SK-N-SH (cell line): ENCODE measurements around the gene RBBP8. TPM values are rescaled to one million over a fixed set of nuclear protein-coding genes. Genes with fewer than 3 reads are reported as not detected.

Source experiments
- CTCF ChIA-PET: fragments of 300-600, 350-600 bp; formaldehyde crosslinking; extraction: SDS; loops from one replicate; lab custom pipeline; 2021; lab: Yijun Ruan, JAX
- POLR2A ChIA-PET: fragments of 350-600 bp; sonication (Branson Sonifier 250); formaldehyde crosslinking; extraction: SDS; loops from one replicate; lab custom pipeline; 2020; ENCODE audit warnings: antibody characterized with exemption, inconsistent platforms; lab: Yijun Ruan, JAX
- DNase-seq: peaks from one replicate; pipeline ENCODE4 v3.0.0; 2012
- H2AFZ ChIP-seq: fragments of 200-600 bp; sonication (generic); 2 replicates; pipeline ENCODE4 v1.8.1; 2016; ENCODE audit warnings: antibody characterized with exemption, mild to moderate bottlenecking, low read depth
- H3F3A ChIP-seq: fragments of 200-600 bp; sonication (generic); replicated peaks from 2 replicates; pipeline ENCODE3; 2016; ENCODE audit warnings: antibody characterized with exemption, mild to moderate bottlenecking; ENCODE audit not compliant: insufficient read depth
- H3K27ac ChIP-seq, 2 experiments: fragments of 200-500 bp in 1 of 2; fragments of 200-600 bp in 1 of 2; sonication (Bioruptor generic) in 1 of 2; sonication (generic), shearing (Covaris generic) in 1 of 2; 2 replicates each; pipeline versions ENCODE4 v1.5.1 to v1.6.1; 2014 to 2016; ENCODE audit warnings: low read depth in 2 of 2, inconsistent platforms in 1 of 2, low read length in 1 of 2, mild to moderate bottlenecking in 1 of 2, mixed read lengths in 1 of 2
- H3K27me3 ChIP-seq: fragments of 200-600 bp; sonication (generic), shearing (Covaris generic); 2 replicates; pipeline ENCODE4 v1.6.1; 2016; ENCODE audit warnings: mixed run types; ENCODE audit not compliant: insufficient read depth
- H3K36me3 ChIP-seq, 2 experiments: fragments of 200-500 bp in 1 of 2; fragments of 200-600 bp in 1 of 2; sonication (Bioruptor generic) in 1 of 2; sonication (generic) in 1 of 2; replicated peaks in 1 of 2; 2 replicates each; pipeline versions ENCODE3 to v1.5.1; 2014 to 2016; ENCODE audit warnings: low read length in 1 of 2, mild to moderate bottlenecking in 1 of 2; ENCODE audit not compliant: insufficient read depth in 2 of 2, control insufficient read depth in 1 of 2
- H3K4me1 ChIP-seq, 2 experiments: fragments of 200-500 bp in 1 of 2; fragments of 200-600 bp in 1 of 2; sonication (Bioruptor generic) in 1 of 2; sonication (generic), shearing (Covaris generic) in 1 of 2; 2 replicates each; pipeline versions ENCODE4 v1.5.1 to v1.6.1; 2014 to 2016; ENCODE audit warnings: low read depth in 1 of 2, low read length in 1 of 2, mixed run types in 1 of 2; ENCODE audit not compliant: insufficient read depth in 2 of 2, control insufficient read depth in 1 of 2
- H3K4me2 ChIP-seq: fragments of 200-600 bp; sonication (generic), shearing (Covaris generic); 2 replicates; pipeline ENCODE4 v1.6.1; 2017; ENCODE audit warnings: mixed run types
- H3K4me3 ChIP-seq, 2 experiments: fragments of 200-500 bp in 1 of 2; fragments of 200-600 bp in 1 of 2; sonication (Bioruptor generic) in 1 of 2; sonication (generic), shearing (Covaris generic) in 1 of 2; 2 replicates each; pipeline versions ENCODE4 v1.5.1 to v1.8.1; 2014 to 2016; ENCODE audit warnings: low read depth in 2 of 2, inconsistent platforms in 1 of 2, low read length in 1 of 2, mild to moderate bottlenecking in 1 of 2, mixed read lengths in 1 of 2, moderate library complexity in 1 of 2
- H3K79me2 ChIP-seq: fragments of 200-600 bp; sonication (generic); 2 replicates; pipeline ENCODE4 v1.8.1; 2017; ENCODE audit warnings: mild to moderate bottlenecking; ENCODE audit not compliant: insufficient read depth
- H3K9ac ChIP-seq: fragments of 200-600 bp; sonication (generic); 2 replicates; pipeline ENCODE4 v1.6.1; 2017; ENCODE audit warnings: mixed run types
- H3K9me2 ChIP-seq: fragments of 200-600 bp; sonication (generic); 2 replicates; pipeline ENCODE4 v1.6.1; 2017; ENCODE audit warnings: mixed run types
- H3K9me3 ChIP-seq: fragments of 200-600 bp; sonication (generic); 2 replicates; pipeline ENCODE4 v1.6.1; 2017; ENCODE audit warnings: mixed run types, mild to moderate bottlenecking, moderate library complexity
- H4K20me1 ChIP-seq: fragments of 200-600 bp; sonication (generic); 2 replicates; pipeline ENCODE4 v1.6.1; 2017; ENCODE audit warnings: mild to moderate bottlenecking, mixed run types; ENCODE audit not compliant: insufficient read depth
- CHD2 ChIP-seq: fragments of 150-350 bp; IDR thresholded peaks from 2 replicates; pipeline ENCODE4 v1.6.1; 2018; ENCODE audit warnings: low read length; ENCODE audit not compliant: partially characterized antibody
- CTCF ChIP-seq: fragments of 200-600 bp; sonication (generic); IDR thresholded peaks from 2 replicates; pipeline ENCODE4 v1.6.1; 2017; ENCODE audit warnings: antibody characterized with exemption, mild to moderate bottlenecking, moderate library complexity
- ELF1 ChIP-seq: IDR thresholded peaks from 2 replicates; pipeline ENCODE4 v1.4.0; 2012
- EZH2phosphoT487 ChIP-seq: fragments of 200-600 bp; sonication (generic); IDR thresholded peaks from 2 replicates; pipeline ENCODE4 v1.6.1; 2017; ENCODE audit warnings: low read depth, mixed run types, mild to moderate bottlenecking, antibody characterized with exemption, moderate library complexity, borderline replicate concordance
- JUND ChIP-seq: IDR thresholded peaks from 2 replicates; pipeline ENCODE4 v1.4.0; 2012
- MAX ChIP-seq: IDR thresholded peaks from 2 replicates; pipeline ENCODE4 v1.4.0; 2012; ENCODE audit warnings: low read depth
- MXI1 ChIP-seq: IDR thresholded peaks from 2 replicates; pipeline ENCODE4 v1.6.1; 2012; ENCODE audit warnings: mild to moderate bottlenecking, low read depth, low read length, improper control_type of control experiment
- RFX5 ChIP-seq: IDR thresholded peaks from 2 replicates; pipeline ENCODE4 v1.6.1; 2012; ENCODE audit warnings: mild to moderate bottlenecking, improper control_type of control experiment, low read length
- SMC3 ChIP-seq: IDR thresholded peaks from 2 replicates; pipeline ENCODE4 v1.6.1; 2012; ENCODE audit warnings: low read depth, low read length, improper control_type of control experiment
- TAF1 ChIP-seq: IDR thresholded peaks from 2 replicates; pipeline ENCODE4 v1.6.1; 2012; ENCODE audit warnings: low read depth, mild to moderate bottlenecking, low read length, moderate library complexity, borderline replicate concordance
- TCF12 ChIP-seq: IDR thresholded peaks from 2 replicates; pipeline ENCODE4 v1.4.0; 2012
- USF2 ChIP-seq: fragments of 150-350 bp; IDR thresholded peaks from 2 replicates; pipeline ENCODE4 v1.6.1; 2017; ENCODE audit warnings: antibody characterized with exemption, low read length, low read depth, borderline replicate concordance
- ZBTB33 ChIP-seq: IDR thresholded peaks from 2 replicates; pipeline ENCODE4 v1.4.0; 2012; ENCODE audit warnings: low read depth, borderline replicate concordance
- WGBS: methylation state at CpG from one replicate; pipeline ENCODE4 v1.1.6; 2017; ENCODE audit warnings: low lambda C conversion rate; 5-methylcytosine and 5-hydroxymethylcytosine counted together
- polyA plus RNA-seq, 3 experiments: library from polyadenylated mRNA; depleted of rRNA; stranded (reverse); fragments of >200 nt; gene quantifications; 2 replicates each; pipeline ENCODE4 v1.2.3, GENCODE V29; 2012
- TF ChIP-seq, protein P1 (sequence below): IDR thresholded peaks from 2 replicates; pipeline ENCODE4 v1.6.1; 2012; ENCODE audit warnings: mild to moderate bottlenecking, low read depth, low read length, moderate library complexity

Gene RBBP8
- polyA plus RNA-seq, 1 of the 3 experiments (the other 2 are of a cell fraction), result 9.6 TPM

- no peak for TF ChIP-seq SMC3
- H2AFZ ChIP-seq, result no peak overlapping the region; the same call in 1 of the 2 replicates
- peak overlapping the region; percentile 97 for H3K4me2 ChIP-seq
- no peak overlapping the region for H3K9ac ChIP-seq
- H3K79me2 ChIP-seq, result peaks cover 28% of the 10 kb centered on the region
- DNase-seq, result no peak
- H4K20me1 ChIP-seq, result no peaks in the 10 kb centered on the region
- no peaks in the 10 kb centered on the region for H3K9me3 ChIP-seq
- CTCF ChIA-PET, result interaction anchor here (3.6 kb wide), 1 partner anchor 48 kb away, joined by 16 read pairs; no protein-coding TSS in a partner anchor
- H3K27ac ChIP-seq, result no peak overlapping the region
- no peaks in the 10 kb centered on the region for H3K27me3 ChIP-seq
- WGBS, result 94% methylated on average over 1 of the region's 1 CpG
- no peaks in the 10 kb centered on the region for H3K9me2 ChIP-seq
- H3K36me3 ChIP-seq, result peaks cover 3 to 11% of the 10 kb centered on the region in 2 experiments
- H3K4me1 ChIP-seq, result peaks cover 5 to 8% of the 10 kb centered on the region in 2 experiments; a peak in 3 of 4 replicates
- POLR2A ChIA-PET, result no interaction called here
- H3F3A ChIP-seq, result peaks cover 6% of the 10 kb centered on the region
- peak overlapping the region in 1 of 2 experiments; percentile 81; a peak in 2 of 4 replicates for H3K4me3 ChIP-seq
These were observed 1.7 kb downstream of the RBBP8 start for GRCh38 chr18:22934789-22935188.

- WGBS, result 96% methylated on average over 1 of the region's 1 CpG
- CTCF ChIA-PET, result interaction anchor here (3.6 kb wide), 1 partner anchor 47 kb away, joined by 16 read pairs; no protein-coding TSS in a partner anchor
- H3K4me2 ChIP-seq, result 0 out of 2 replicates have a peak overlapping the region, but pooled peaks have one; percentile 10
These were observed 2.3 kb downstream of the RBBP8 start for GRCh38 chr18:22935431-22935830.

More at GRCh38 chr18:22935431-22935830, 2.3 kb downstream of the RBBP8 start:
- H3F3A ChIP-seq, result peaks cover 6% of the 10 kb centered on the region
- TF ChIP-seq ZBTB33, result no peak
- TF ChIP-seq EZH2phosphoT487, result no peak
- no peak for TF ChIP-seq CHD2
- no peak for TF ChIP-seq JUND
- no peak for TF ChIP-seq ELF1
- no peak for TF ChIP-seq MXI1
- TF ChIP-seq, protein P1, sequence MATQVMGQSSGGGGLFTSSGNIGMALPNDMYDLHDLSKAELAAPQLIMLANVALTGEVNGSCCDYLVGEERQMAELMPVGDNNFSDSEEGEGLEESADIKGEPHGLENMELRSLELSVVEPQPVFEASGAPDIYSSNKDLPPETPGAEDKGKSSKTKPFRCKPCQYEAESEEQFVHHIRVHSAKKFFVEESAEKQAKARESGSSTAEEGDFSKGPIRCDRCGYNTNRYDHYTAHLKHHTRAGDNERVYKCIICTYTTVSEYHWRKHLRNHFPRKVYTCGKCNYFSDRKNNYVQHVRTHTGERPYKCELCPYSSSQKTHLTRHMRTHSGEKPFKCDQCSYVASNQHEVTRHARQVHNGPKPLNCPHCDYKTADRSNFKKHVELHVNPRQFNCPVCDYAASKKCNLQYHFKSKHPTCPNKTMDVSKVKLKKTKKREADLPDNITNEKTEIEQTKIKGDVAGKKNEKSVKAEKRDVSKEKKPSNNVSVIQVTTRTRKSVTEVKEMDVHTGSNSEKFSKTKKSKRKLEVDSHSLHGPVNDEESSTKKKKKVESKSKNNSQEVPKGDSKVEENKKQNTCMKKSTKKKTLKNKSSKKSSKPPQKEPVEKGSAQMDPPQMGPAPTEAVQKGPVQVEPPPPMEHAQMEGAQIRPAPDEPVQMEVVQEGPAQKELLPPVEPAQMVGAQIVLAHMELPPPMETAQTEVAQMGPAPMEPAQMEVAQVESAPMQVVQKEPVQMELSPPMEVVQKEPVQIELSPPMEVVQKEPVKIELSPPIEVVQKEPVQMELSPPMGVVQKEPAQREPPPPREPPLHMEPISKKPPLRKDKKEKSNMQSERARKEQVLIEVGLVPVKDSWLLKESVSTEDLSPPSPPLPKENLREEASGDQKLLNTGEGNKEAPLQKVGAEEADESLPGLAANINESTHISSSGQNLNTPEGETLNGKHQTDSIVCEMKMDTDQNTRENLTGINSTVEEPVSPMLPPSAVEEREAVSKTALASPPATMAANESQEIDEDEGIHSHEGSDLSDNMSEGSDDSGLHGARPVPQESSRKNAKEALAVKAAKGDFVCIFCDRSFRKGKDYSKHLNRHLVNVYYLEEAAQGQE, result no peak
- no peak for TF ChIP-seq TCF12
- TF ChIP-seq SMC3, result no peak
- no peak for TF ChIP-seq MAX
- TF ChIP-seq RFX5, result no peak
- TF ChIP-seq CTCF, result no peak
- no peak for TF ChIP-seq TAF1
- no peak for TF ChIP-seq USF2
- no peaks in the 10 kb centered on the region for H3K9me3 ChIP-seq
- 0 out of 2 replicates have a peak overlapping the region, but pooled peaks have one; percentile 13 for H2AFZ ChIP-seq
- no peaks in the 10 kb centered on the region for H3K27me3 ChIP-seq
- no peaks in the 10 kb centered on the region for H3K9me2 ChIP-seq
- H3K9ac ChIP-seq, result no peak overlapping the region
- no peak overlapping the region for H3K27ac ChIP-seq
- POLR2A ChIA-PET, result no interaction called here
- peaks cover 5 to 8% of the 10 kb centered on the region in 2 experiments; a peak in 3 of 4 replicates for H3K4me1 ChIP-seq
- H3K36me3 ChIP-seq, result peaks cover 4 to 11% of the 10 kb centered on the region in 2 experiments
- DNase-seq, result no peak
- H4K20me1 ChIP-seq, result no peaks in the 10 kb centered on the region
- no peak overlapping the region for H3K4me3 ChIP-seq
- H3K79me2 ChIP-seq, result peaks cover 31% of the 10 kb centered on the region
